HepG2 (cell line): ENCODE data around the gene DUSP12. TPM values are rescaled to one million over a fixed set of nuclear protein-coding genes. Genes with fewer than 3 reads are reported as not detected.

Experiments
- ATAC-seq: fragments of 200-7000 bp; cut with Tn5 transposase; 3 replicates; pipeline ENCODE4 v1.9.1; 2020; ENCODE audit warnings: mild to moderate bottlenecking, moderate library complexity
- BruUV-seq: library from RNA; stranded (reverse); fragments of 400-500 nt; replicated peaks from 2 replicates; lab custom pipeline; 2021; lab: Mats Ljungman, UMichigan
- CTCF ChIA-PET: fragments of 300-600 bp; formaldehyde crosslinking; extraction: SDS; loops from one replicate; lab custom pipeline; 2021; ENCODE audit warnings: low total read pairs, inconsistent platforms, low intra/inter-chr PET ratio; lab: Yijun Ruan, JAX
- POLR2A ChIA-PET: fragments of 350-600 bp; sonication (Branson Sonifier 250); formaldehyde crosslinking; loops from one replicate; lab custom pipeline; 2020; ENCODE audit warnings: antibody characterized with exemption, inconsistent platforms; lab: Yijun Ruan, JAX
- DNase-seq: peaks from one replicate; pipeline ENCODE4 v3.0.0-alpha.2; 2015; ENCODE audit warnings: low spot score
- FAIRE-seq: peaks from 3 replicates; lab custom pipeline; 2011; peaks lifted over from hg19 to GRCh38; lab: Jason Lieb, UNC
- H2AFZ ChIP-seq: one replicate; pipeline ENCODE4 v1.6.1; 2011; ENCODE audit warnings: low read length, inconsistent platforms
- H3K27ac ChIP-seq: fragments of 300-600 bp; 3 replicates; pipeline ENCODE4 v1.8.0; 2011; ENCODE audit warnings: mixed run types, mild to moderate bottlenecking, mixed read lengths, low read length, inconsistent platforms; ENCODE audit not compliant: insufficient read depth; ENCODE audit errors: extremely low read length
- H3K27me3 ChIP-seq, 2 experiments: fragments of 200-600 bp in 1 of 2; 2 replicates in 1 of 2; 3 replicates in 1 of 2; pipeline versions ENCODE4 v1.6.0 to v1.8.0; 2011; ENCODE audit warnings: low read length in 2 of 2, mild to moderate bottlenecking in 2 of 2, moderate library complexity in 2 of 2, inconsistent platforms in 1 of 2; ENCODE audit not compliant: insufficient read depth in 2 of 2, control insufficient read depth in 1 of 2
- H3K36me3 ChIP-seq, 2 experiments: fragments of 200-600 bp in 1 of 2; replicated peaks in 1 of 2; 2 replicates in 1 of 2; 3 replicates in 1 of 2; pipeline versions ENCODE4 v1.5.1 to v1.8.0; 2011; ENCODE audit warnings: low read length in 2 of 2, inconsistent platforms in 1 of 2; ENCODE audit not compliant: insufficient read depth in 2 of 2, control insufficient read depth in 1 of 2
- H3K4me1 ChIP-seq: 2 replicates; pipeline ENCODE4 v1.5.1; 2012; ENCODE audit warnings: low read length, inconsistent platforms; ENCODE audit not compliant: insufficient read depth
- H3K4me2 ChIP-seq: 2 replicates; pipeline ENCODE4 v1.6.0; 2011; ENCODE audit warnings: low read depth, low read length, inconsistent platforms
- H3K4me3 ChIP-seq, 3 experiments: fragments of 200-600 bp in 1 of 3; sonication (generic), shearing (Covaris generic) in 1 of 3; replicated peaks in 1 of 3; 2 replicates each; pipeline ENCODE4 v1.5.1; 2011 to 2016; ENCODE audit warnings: low read length in 3 of 3, inconsistent platforms in 2 of 3, low read depth in 2 of 3, mild to moderate bottlenecking in 2 of 3, control low read depth in 1 of 3, mixed read lengths in 1 of 3; ENCODE audit not compliant: insufficient read depth in 1 of 3
- H3K79me2 ChIP-seq: one replicate; pipeline ENCODE4 v1.6.1; 2011; ENCODE audit warnings: low read length, inconsistent platforms; ENCODE audit not compliant: insufficient read depth
- H3K9ac ChIP-seq: 2 replicates; pipeline ENCODE4 v1.6.0; 2011; ENCODE audit warnings: mild to moderate bottlenecking, low read depth, low read length, inconsistent platforms; ENCODE audit not compliant: insufficient read depth
- H3K9me3 ChIP-seq: 2 replicates; pipeline ENCODE4 v1.5.1; 2012; ENCODE audit warnings: mild to moderate bottlenecking, low read length
- H4K20me1 ChIP-seq: 2 replicates; pipeline ENCODE4 v1.6.0; 2011; ENCODE audit warnings: inconsistent platforms, mild to moderate bottlenecking, low read length, moderate library complexity; ENCODE audit not compliant: insufficient read depth
- AGO1 ChIP-seq: fragments of 200-400 bp; formaldehyde crosslinking; IDR thresholded peaks from 2 replicates; pipeline ENCODE4 v1.6.1; 2017; ENCODE audit warnings: mild to moderate bottlenecking, low read depth, low read length, moderate library complexity; ENCODE audit not compliant: poor library complexity, severe bottlenecking
- ARID2 ChIP-seq: sonication (generic); formaldehyde crosslinking; IDR thresholded peaks from 2 replicates; pipeline ENCODE4 v1.8.1; 2022; ENCODE audit warnings: mild to moderate bottlenecking, missing genetic modification reagents, borderline replicate concordance
- BCL6 ChIP-seq: IDR thresholded peaks from 2 replicates; pipeline ENCODE4 v1.6.1; 2016; ENCODE audit warnings: missing genetic modification reagents, missing compliant biosample characterization
- HMG20A ChIP-seq: IDR thresholded peaks from 2 replicates; pipeline ENCODE4 v1.6.1; 2016; ENCODE audit warnings: borderline replicate concordance
- NPAS2 ChIP-seq: sonication (generic); formaldehyde crosslinking; IDR thresholded peaks from 2 replicates; pipeline ENCODE4 v1.8.0; 2022; ENCODE audit warnings: mild to moderate bottlenecking, missing genetic modification reagents, borderline replicate concordance
- SOX13 ChIP-seq, 3 experiments: fragments of 450-650 bp in 1 of 3; sonication (generic) in 1 of 3; formaldehyde crosslinking in 1 of 3; IDR thresholded peaks in 2 of 3; conservative IDR thresholded peaks in 1 of 3; 2 replicates each; pipeline versions ENCODE4 v1.5.0 to v1.6.1; 2016 to 2020; ENCODE audit warnings: antibody characterized with exemption in 1 of 3, mild to moderate bottlenecking in 1 of 3, missing compliant biosample characterization in 1 of 3, missing genetic modification reagents in 1 of 3, moderate library complexity in 1 of 3
- ZNF251 ChIP-seq: sonication (generic); formaldehyde crosslinking; IDR thresholded peaks from 2 replicates; pipeline ENCODE4 v1.9.0; 2021; ENCODE audit warnings: mild to moderate bottlenecking, missing genetic modification reagents
- WGBS: methylation state at CpG from one replicate; pipeline ENCODE4 v1.1.6; 2017; ENCODE audit warnings: low lambda C conversion rate; 5-methylcytosine and 5-hydroxymethylcytosine counted together
- in situ Hi-C: cut with HindIII; loops from 2 replicates; pipeline ENCODE4 v1.10.0; 2017; ENCODE audit warnings: low pct_unique_long_range_greater_than_20kb; ENCODE audit not compliant: extremely low pct_ligation_motif_present
- intact Hi-C: fragments of 100-400 bp; cut with micrococcal nuclease; formaldehyde crosslinking; loops from one replicate; pipeline ENCODE4 v1.10.0; 2022; ENCODE audit not compliant: unreplicated experiment
- polyA plus RNA-seq, 8 experiments: library from polyadenylated mRNA; depleted of rRNA in 3 of 8; stranded (reverse) in 7 of 8; unstranded in 1 of 8; fragments of >200 nt; fragmentation: Illumina TruSeq in 4 of 8; extraction: Trizol in 4 of 8; gene quantifications; 2 replicates each; pipeline versions ENCODE4 v1.2.1 to v1.2.3, GENCODE V29; 2011 to 2016; ENCODE audit warnings: low read depth in 4 of 8, missing spikeins in 1 of 8, mixed read lengths in 1 of 8; ENCODE audit not compliant: insufficient read depth in 1 of 8
- total RNA-seq, 5 experiments: library from RNA; depleted of rRNA; stranded (reverse); fragments of >200 nt; fragmentation: Illumina TruSeq; extraction: Trizol; gene quantifications; 2 replicates each; pipeline ENCODE4 v1.2.3, GENCODE V29; 2016; ENCODE audit warnings: low read depth in 1 of 5
- TF ChIP-seq, protein P1 (sequence below): sonication (generic); formaldehyde crosslinking; IDR thresholded peaks from 2 replicates; pipeline ENCODE4 v1.4.0; 2020; ENCODE audit warnings: missing genetic modification reagents
- TF ChIP-seq, protein P2 (sequence below): sonication (generic); formaldehyde crosslinking; IDR thresholded peaks from 2 replicates; pipeline ENCODE4 v1.5.0; 2020; ENCODE audit warnings: missing genetic modification reagents, mild to moderate bottlenecking, borderline replicate concordance

The DUSP12 gene
- total and polyA plus RNA-seq, 2 of the 13 experiments (the other 11 are each of a cell fraction or from before 2014, with no cell fraction given) = 36.7 to 37.1 TPM

DNA sequence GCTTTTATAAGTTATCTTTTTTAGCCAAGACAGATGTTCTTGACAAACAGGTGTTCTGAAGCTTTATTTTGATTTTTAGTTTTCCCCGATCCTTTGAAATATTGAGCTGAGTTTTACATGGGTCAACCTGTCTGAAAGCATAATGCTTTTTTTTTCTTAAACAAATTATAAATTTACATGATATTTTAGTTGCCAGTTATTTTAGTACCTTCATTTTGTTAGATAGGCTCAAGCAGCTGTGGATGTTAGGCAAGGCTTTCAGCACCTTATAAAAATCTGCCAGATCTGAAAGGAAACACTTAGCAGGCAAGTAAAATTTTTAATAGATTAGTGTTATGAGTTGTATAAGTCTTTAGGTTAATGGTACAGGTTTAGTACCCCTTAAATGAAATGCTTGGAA is 50.2 kb downstream of the DUSP12 start (continued):
- TF ChIP-seq, protein P1, sequence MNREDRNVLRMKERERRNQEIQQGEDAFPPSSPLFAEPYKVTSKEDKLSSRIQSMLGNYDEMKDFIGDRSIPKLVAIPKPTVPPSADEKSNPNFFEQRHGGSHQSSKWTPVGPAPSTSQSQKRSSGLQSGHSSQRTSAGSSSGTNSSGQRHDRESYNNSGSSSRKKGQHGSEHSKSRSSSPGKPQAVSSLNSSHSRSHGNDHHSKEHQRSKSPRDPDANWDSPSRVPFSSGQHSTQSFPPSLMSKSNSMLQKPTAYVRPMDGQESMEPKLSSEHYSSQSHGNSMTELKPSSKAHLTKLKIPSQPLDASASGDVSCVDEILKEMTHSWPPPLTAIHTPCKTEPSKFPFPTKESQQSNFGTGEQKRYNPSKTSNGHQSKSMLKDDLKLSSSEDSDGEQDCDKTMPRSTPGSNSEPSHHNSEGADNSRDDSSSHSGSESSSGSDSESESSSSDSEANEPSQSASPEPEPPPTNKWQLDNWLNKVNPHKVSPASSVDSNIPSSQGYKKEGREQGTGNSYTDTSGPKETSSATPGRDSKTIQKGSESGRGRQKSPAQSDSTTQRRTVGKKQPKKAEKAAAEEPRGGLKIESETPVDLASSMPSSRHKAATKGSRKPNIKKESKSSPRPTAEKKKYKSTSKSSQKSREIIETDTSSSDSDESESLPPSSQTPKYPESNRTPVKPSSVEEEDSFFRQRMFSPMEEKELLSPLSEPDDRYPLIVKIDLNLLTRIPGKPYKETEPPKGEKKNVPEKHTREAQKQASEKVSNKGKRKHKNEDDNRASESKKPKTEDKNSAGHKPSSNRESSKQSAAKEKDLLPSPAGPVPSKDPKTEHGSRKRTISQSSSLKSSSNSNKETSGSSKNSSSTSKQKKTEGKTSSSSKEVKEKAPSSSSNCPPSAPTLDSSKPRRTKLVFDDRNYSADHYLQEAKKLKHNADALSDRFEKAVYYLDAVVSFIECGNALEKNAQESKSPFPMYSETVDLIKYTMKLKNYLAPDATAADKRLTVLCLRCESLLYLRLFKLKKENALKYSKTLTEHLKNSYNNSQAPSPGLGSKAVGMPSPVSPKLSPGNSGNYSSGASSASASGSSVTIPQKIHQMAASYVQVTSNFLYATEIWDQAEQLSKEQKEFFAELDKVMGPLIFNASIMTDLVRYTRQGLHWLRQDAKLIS = no peak

DNA sequence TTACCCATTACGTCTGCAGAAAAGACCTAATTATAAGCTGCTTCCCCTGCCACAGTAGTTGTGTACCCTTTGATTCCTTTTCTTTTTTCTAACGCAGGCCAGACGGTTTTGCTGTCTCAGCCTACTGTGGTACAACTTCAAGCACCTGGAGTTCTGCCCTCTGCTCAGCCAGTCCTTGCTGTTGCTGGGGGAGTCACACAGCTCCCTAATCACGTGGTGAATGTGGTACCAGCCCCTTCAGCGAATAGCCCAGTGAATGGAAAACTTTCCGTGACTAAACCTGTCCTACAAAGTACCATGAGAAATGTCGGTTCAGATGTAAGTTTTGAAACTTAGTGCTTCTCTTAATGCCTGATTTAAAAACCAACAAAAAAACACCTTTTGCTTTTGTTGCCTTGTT is 52.4 kb downstream of the DUSP12 start:
- FAIRE-seq (no peak), DNase-seq (no peak), ATAC-seq (no peak)
- Histone ChIP-seq H3K27me3 (no peaks in the 10 kb centered on the region), H2AFZ (no peak overlapping the region), H3K4me3 (no peak overlapping the region), H4K20me1 (no peaks in the 10 kb centered on the region), H3K27ac (no peak overlapping the region), H3K36me3 (peaks cover under 1 to 26% of the 10 kb centered on the region in 2 experiments; a peak in 3 of 5 replicates), H3K9ac (no peak overlapping the region), H3K4me2 (no peak overlapping the region), H3K9me3 (no peaks in the 10 kb centered on the region), H3K4me1 (no peaks in the 10 kb centered on the region), H3K79me2 (no peaks in the 10 kb centered on the region)
- WGBS = 90% methylated on average over 7 of the region's 7 CpGs
- TF ChIP-seq ARID2 = no peak
- TF ChIP-seq NPAS2 (CRISPR knock-in tag) = no peak
- TF ChIP-seq BCL6 (CRISPR knock-in tag) = no peak
- TF ChIP-seq ZNF251 (CRISPR knock-in tag) = no peak
- no peak for TF ChIP-seq HMG20A (CRISPR knock-in tag)
- TF ChIP-seq SOX13 (IDR thresholded peaks at IDR 0.05) = no peak
- no peak for TF ChIP-seq SOX13 (CRISPR knock-in tag; conservative IDR thresholded peaks at IDR 0.05 in 1 of 2, IDR thresholded peaks at IDR 0.05 in 1 of 2)
- no peak for TF ChIP-seq AGO1
- TF ChIP-seq, protein P2, sequence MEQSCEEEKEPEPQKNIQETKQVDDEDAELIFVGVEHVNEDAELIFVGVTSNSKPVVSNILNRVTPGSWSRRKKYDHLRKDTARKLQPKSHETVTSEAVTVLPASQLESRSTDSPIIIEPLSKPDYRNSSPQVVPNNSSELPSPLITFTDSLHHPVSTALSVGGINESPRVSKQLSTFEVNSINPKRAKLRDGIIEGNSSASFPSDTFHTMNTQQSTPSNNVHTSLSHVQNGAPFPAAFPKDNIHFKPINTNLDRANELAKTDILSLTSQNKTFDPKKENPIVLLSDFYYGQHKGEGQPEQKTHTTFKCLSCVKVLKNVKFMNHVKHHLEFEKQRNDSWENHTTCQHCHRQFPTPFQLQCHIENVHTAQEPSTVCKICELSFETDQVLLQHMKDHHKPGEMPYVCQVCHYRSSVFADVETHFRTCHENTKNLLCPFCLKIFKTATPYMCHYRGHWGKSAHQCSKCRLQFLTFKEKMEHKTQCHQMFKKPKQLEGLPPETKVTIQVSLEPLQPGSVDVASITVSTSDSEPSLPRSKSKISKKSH (CRISPR knock-in tag) = no peak
- POLR2A ChIA-PET = no interaction called here
- no TSS peak for BruUV-seq
- CTCF ChIA-PET = no interaction called here
- intact Hi-C loops (no loop called here), in situ Hi-C loops (no loop called here)
